Tibial nerve (tissue), 4 donors: Measurements from ENCODE around the gene VDAC1. TPM values are rescaled to one million over a fixed set of nuclear protein-coding genes. Genes with fewer than 3 reads are reported as not detected.

Experiments
- DNase-seq, 2 donors: peaks; one replicate each; pipeline ENCODE4 v3.0.0-alpha.2; 2019; ENCODE audit warnings: low spot score in 2 of 2
- H3K27ac ChIP-seq, 4 donors: fragments of 200-600 bp; sonication (generic) in 3 of 4; one replicate each; pipeline ENCODE4 v1.5.1; 2017 to 2019; ENCODE audit warnings: mild to moderate bottlenecking in 1 of 4
- H3K27me3 ChIP-seq, 2 donors: fragments of 200-600 bp; sonication (generic) in 1 of 2; one replicate each; pipeline versions ENCODE4 v1.5.1 to v1.6.0; 2017 to 2019
- H3K36me3 ChIP-seq, 3 donors: fragments of 200-600 bp; sonication (generic); one replicate each; pipeline ENCODE4 v1.5.1; 2018 to 2019
- H3K4me1 ChIP-seq, 4 donors: fragments of 200-600 bp; sonication (generic) in 3 of 4; one replicate each; pipeline ENCODE4 v1.5.1; 2017 to 2019
- H3K4me3 ChIP-seq, 4 donors: fragments of 200-600 bp; sonication (generic) in 3 of 4; one replicate each; pipeline ENCODE4 v1.5.1; 2017 to 2019; ENCODE audit warnings: mild to moderate bottlenecking in 1 of 4, moderate library complexity in 1 of 4
- H3K9me3 ChIP-seq, 4 donors: fragments of 200-600 bp; sonication (generic) in 3 of 4; one replicate each; pipeline ENCODE4 v1.5.1; 2017 to 2019
- CTCF ChIP-seq, 5 experiments: fragments of 200-600 bp in 3 of 5; fragments of 450-650 bp in 2 of 5; sonication (generic) in 3 of 5; IDR thresholded peaks; one replicate each; pipeline ENCODE4 v1.5.1; 2016 to 2019; ENCODE audit warnings: antibody characterized with exemption in 5 of 5, mild to moderate bottlenecking in 3 of 5, moderate library complexity in 2 of 5
- EP300 ChIP-seq, 2 donors: sonication (generic); formaldehyde crosslinking; IDR thresholded peaks; one replicate each; pipeline ENCODE4 v1.6.1; 2017; ENCODE audit warnings: antibody characterized with exemption in 2 of 2, mild to moderate bottlenecking in 1 of 2
- POLR2A ChIP-seq, 2 donors: fragments of 450-650 bp; IDR thresholded peaks; one replicate each; pipeline ENCODE4 v1.6.1; 2017; ENCODE audit warnings: antibody characterized with exemption in 2 of 2, mild to moderate bottlenecking in 2 of 2, moderate library complexity in 2 of 2
- WGBS, 2 donors: methylation state at CpG; one replicate each; pipeline ENCODE4 v1.1.5; 2018; 5-methylcytosine and 5-hydroxymethylcytosine counted together
- total RNA-seq, 4 donors: library from RNA; depleted of rRNA; stranded (reverse); fragments of >200 nt; gene quantifications; one replicate each; pipeline ENCODE4 v1.1.0, GENCODE V29; 2016

Gene VDAC1
- total RNA-seq, 4 donors from 2014 or later: 64.7 to 103 (median 71.9) TPM

GRCh38 chr5:133944263-133945185, 60.3 kb downstream of the VDAC1 start:
- Histone ChIP-seq H3K27ac (peak overlapping the region in 1 of 4 donors; percentile 29), H3K36me3 (no peaks in the 10 kb centered on the region), H3K27me3 (no peaks in the 10 kb centered on the region), H3K4me3 (no peak overlapping the region), H3K9me3 (no peaks in the 10 kb centered on the region), H3K4me1 (peaks cover 0 to 51% (median 8%) of the 10 kb centered on the region in 4 donors)
- TF ChIP-seq EP300 (IDR thresholded peaks at IDR 0.05): no peak
- peak in 4 of 5 experiments; percentile 28 to 47 (median 34) for TF ChIP-seq CTCF (IDR thresholded peaks at IDR 0.05)
- WGBS, 2 donors: 58 to 63% methylated on average over 18 to 19 of the region's 19 CpGs
- DNase-seq: no peak

DNA sequence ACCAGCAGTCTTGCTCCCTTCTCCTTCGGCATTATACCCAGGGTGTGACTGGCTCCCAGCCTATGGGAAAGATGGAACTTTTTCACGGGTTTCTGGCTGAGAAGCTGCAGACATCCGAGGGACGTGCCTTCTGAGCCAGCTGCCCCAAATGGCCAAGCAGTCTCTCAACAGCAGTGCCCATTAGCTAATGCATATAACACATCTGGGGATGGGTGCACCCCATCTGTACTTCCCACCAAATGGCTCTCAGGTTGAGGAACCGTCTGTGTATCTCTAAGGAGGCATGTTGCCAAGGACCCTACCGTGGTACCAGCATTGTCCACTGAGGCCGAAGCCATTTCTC, 61.3 kb downstream of the VDAC1 start:
- no peak overlapping the region for H3K27ac ChIP-seq
- DNase-seq: no peak
- no peaks in the 10 kb centered on the region for H3K9me3 ChIP-seq
- H3K4me3 ChIP-seq: no peak overlapping the region
- TF ChIP-seq CTCF (IDR thresholded peaks at IDR 0.05) (no peak), EP300 (IDR thresholded peaks at IDR 0.05) (no peak), POLR2A (IDR thresholded peaks at IDR 0.05) (no peak)
- WGBS, 2 donors: 72 to 77% methylated on average over 6 to 7 of the region's 7 CpGs
- no peaks in the 10 kb centered on the region for H3K36me3 ChIP-seq
- no peaks in the 10 kb centered on the region for H3K27me3 ChIP-seq
- H3K4me1 ChIP-seq: peaks cover 0 to 51% (median 8%) of the 10 kb centered on the region in 4 donors

DNA sequence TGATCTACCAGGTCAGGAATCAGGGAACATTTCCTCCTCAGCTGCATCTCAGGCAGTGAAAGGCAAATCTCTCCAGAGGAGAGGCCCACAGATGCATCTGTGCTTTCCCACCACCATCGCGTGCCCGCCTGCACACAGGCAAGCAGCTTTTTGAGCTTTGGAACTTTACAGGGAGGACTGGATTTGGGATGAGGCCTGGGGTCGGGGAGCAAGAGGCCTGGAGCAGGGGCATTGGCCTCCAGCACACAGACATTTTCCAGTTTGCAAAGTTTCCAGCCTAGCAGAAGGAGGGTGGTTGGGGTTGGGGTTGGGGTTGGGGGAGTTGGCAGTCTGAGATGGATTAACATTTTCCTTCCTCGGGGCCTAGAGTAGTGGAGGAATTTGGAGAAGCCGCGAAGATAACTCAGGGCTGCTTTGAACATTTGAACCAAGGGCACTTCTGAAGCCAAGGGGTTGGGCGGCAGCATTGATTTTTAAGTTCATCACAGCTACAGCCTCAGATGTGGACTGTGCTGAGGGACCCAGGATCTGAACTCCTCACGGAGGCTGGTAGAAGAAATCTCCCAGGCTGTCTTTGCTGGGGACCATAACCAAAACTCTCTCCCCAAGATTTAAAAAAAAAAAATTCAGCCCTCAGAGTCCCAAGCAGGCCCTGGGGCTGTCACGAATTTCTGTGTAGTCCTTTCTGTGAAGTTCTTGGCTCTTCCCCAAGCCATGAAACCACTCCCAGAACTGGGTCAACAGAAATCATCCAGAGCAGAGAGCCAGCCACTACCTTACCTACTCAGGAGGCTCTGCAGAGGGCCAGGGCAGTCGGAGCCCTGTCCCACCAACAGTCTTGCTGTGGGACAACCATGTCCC, 61.9 kb downstream of the VDAC1 start:
- peak overlapping the region in 1 of 4 donors; percentile 46 for H3K27ac ChIP-seq
- no peak overlapping the region for H3K4me3 ChIP-seq
- no peaks in the 10 kb centered on the region for H3K9me3 ChIP-seq
- no peak for TF ChIP-seq CTCF (IDR thresholded peaks at IDR 0.05)
- WGBS, 2 donors: 56 to 59% methylated on average over 11 of the region's 11 CpGs
- peaks cover 0 to 51% (median 8%) of the 10 kb centered on the region in 4 donors for H3K4me1 ChIP-seq
- no peaks in the 10 kb centered on the region for H3K36me3 ChIP-seq
- H3K27me3 ChIP-seq: no peaks in the 10 kb centered on the region
- DNase-seq: peak in 1 of 2 donors; percentile 27

DNA sequence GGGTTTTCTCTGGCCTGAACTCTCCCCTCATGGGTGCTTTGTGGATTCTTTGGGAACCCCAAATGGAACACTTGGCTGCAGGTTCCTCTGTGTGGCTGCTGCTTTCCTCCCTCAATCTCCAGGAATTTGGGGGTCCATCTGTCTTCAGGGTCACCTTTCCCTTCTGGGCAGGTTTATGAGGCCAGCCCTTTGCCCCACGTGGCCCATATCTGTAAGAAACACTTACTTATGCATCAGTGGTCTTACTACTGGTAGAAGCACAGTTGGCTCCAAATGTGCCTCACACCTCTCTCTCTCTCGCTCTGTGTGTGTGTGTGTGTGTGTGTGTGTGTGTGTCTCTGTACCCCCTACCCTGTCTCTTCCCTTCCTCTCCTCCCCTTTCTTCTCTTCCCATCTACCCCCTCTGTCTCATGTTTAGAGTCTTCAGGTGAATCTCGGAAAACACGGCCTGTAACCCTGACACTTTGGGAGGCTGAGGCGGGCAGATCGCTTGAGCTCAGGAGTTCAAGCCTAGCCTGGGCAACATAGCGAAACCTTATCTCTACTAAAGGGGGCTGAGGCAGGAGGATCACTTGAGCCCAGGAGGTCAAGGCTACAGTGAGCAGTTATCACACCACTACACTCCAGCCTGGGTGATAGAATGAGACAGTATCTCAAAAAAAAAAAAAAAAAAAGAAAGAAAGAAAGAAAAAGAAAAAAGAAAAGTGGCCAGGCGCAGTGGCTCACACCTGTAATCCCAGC, 63.1 kb downstream of the VDAC1 start:
- H3K36me3 ChIP-seq: no peaks in the 10 kb centered on the region
- H3K4me1 ChIP-seq: peaks cover 0 to 39% (median 7%) of the 10 kb centered on the region in 4 donors
- no peak for DNase-seq
- no peak overlapping the region for H3K27ac ChIP-seq
- TF ChIP-seq EP300 (IDR thresholded peaks at IDR 0.05) (no peak), POLR2A (IDR thresholded peaks at IDR 0.05) (no peak), CTCF (IDR thresholded peaks at IDR 0.05) (no peak)
- no peaks in the 10 kb centered on the region for H3K27me3 ChIP-seq
- no peaks in the 10 kb centered on the region for H3K9me3 ChIP-seq
- WGBS, 2 donors: 95% methylated on average over 8 of the region's 8 CpGs
- no peak overlapping the region for H3K4me3 ChIP-seq
